Measurements from ENCODE around the gene OCIAD2.

The OCIAD2 gene

DNA sequence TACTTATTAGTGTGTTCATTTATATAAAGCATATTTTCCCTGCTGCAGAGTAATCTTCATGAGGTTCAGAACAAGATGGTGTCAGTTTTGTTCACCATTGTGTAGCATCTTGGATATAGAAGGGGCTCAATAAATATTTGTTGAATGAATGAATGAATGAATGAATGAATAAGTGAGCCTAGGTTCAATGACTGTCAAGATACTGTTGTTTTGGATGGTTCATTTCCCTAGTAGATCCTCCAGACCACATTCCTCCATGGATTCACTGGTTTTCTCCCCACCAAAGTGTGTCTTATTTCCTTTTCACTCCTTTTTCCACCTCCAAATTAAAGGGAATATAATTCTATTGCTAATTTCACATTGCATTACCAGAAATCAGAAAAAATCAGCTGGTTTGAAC is 2.1 kb upstream of the OCIAD2 start:
- no peak overlapping the region for H3K4me3 ChIP-seq (ENCODE audit: low read length in 2 of 2)
- no peaks in the 10 kb centered on the region for H3K36me3 ChIP-seq (ENCODE audit: control insufficient read depth in 2 of 2, insufficient read depth in 2 of 2, low read length in 2 of 2)
- H3K27me3 ChIP-seq (ENCODE audit: control insufficient read depth in 1 of 2, insufficient read depth in 2 of 2, low read length in 2 of 2) = peaks cover 0 to 2% of the 10 kb centered on the region in 2 donors
- H3K9ac ChIP-seq (ENCODE audit: low read length in 2 of 2) = no peak overlapping the region
- H3K4me1 ChIP-seq (ENCODE audit: control insufficient read depth, insufficient read depth, low read length) = peaks cover 18% of the 10 kb centered on the region
- H3K27ac ChIP-seq (ENCODE audit: low read length) = no peak overlapping the region
- no peaks in the 10 kb centered on the region for H3K9me3 ChIP-seq (ENCODE audit: control insufficient read depth in 2 of 2, low read length in 2 of 2)

DNA sequence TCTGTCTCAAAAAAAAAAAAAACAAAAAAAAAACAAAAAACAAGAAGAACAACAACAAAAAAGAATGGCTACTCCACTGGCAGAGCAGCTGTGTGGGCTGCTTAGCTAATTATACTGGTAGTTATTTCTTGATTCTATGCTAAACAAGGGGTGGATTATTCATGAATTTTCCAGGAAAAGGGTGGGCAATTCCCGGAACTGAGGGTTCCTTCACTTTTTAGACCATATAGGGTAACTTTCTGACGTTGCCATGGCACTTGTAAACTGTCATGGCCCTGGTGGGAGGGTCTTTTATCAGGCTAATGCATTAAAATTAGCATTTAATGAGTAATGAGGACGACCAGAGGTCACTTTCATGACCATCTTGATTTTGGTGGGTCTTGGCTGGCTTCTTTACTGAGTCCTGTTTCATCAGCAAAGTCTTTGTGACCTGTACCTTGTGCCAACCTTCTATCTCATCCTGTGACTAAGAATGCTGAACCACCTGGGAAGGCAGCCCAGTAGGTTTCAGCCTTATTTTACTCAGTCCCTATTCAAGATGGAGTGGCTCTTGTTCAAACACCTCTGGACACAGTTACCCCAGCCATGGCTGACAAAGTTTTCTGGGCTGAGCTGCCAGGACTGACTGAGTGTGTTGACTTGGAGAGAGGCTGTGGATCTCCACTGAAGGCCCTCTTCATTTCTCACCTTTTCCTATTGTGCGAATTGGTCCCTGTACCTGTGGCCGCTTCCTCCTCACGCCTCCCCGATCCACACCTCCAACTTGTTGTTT is 1.3 kb upstream of the OCIAD2 start:
- Histone ChIP-seq H3K27ac (ENCODE audit: low read length) (no peak overlapping the region), H3K4me1 (ENCODE audit: control insufficient read depth, insufficient read depth, low read length) (peaks cover 12% of the 10 kb centered on the region), H3K4me3 (ENCODE audit: low read length in 2 of 2) (no peak overlapping the region), H3K27me3 (ENCODE audit: control insufficient read depth in 1 of 2, insufficient read depth in 2 of 2, low read length in 2 of 2) (peaks cover 0 to 2% of the 10 kb centered on the region in 2 donors), H3K9ac (ENCODE audit: low read length in 2 of 2) (no peak overlapping the region), H3K36me3 (ENCODE audit: control insufficient read depth in 2 of 2, insufficient read depth in 2 of 2, low read length in 2 of 2) (no peaks in the 10 kb centered on the region), H3K9me3 (ENCODE audit: control insufficient read depth in 2 of 2, low read length in 2 of 2) (no peaks in the 10 kb centered on the region)

DNA sequence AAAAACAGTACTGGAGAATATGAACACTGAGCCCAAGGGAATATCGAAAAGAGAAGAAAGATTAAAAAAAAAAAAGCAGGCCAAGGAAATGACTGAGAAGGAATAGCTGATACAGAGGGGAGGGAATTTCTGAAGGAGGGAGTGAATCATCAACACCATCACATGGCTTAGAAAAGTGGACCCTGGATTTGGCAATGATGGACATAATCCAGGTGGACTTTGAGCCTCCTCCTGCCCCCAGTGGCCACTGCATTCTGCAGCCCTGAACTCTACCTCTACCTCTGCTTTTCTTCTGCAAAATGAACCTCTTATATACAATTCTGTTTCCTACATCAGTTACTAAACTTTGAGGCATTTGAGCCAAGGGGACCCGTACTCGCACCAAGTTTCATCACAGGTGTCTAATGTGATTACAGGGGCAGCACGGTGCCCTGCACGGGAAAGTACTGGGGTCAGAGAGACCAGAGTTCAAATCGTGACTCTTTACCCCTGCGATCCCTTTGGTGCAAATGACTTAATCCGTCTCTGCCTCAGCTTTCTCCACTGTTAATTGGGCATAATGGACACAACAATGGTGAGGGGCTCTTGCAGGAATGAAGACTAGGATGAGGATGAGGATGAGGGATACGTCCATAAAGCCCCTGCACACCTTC is 1.1 kb downstream of the OCIAD2 start:
- Histone ChIP-seq H3K36me3 (ENCODE audit: control insufficient read depth in 2 of 2, insufficient read depth in 2 of 2, low read length in 2 of 2) (peaks cover 0 to 5% of the 10 kb centered on the region in 2 donors), H3K4me1 (ENCODE audit: control insufficient read depth, insufficient read depth, low read length) (peaks cover 12% of the 10 kb centered on the region), H3K9me3 (ENCODE audit: control insufficient read depth in 2 of 2, low read length in 2 of 2) (no peaks in the 10 kb centered on the region), H3K27ac (ENCODE audit: low read length) (no peak overlapping the region), H3K4me3 (ENCODE audit: low read length in 2 of 2) (peak overlapping the region; percentile 45 to 77), H3K9ac (ENCODE audit: low read length in 2 of 2) (no peak overlapping the region), H3K27me3 (ENCODE audit: control insufficient read depth in 1 of 2, insufficient read depth in 2 of 2, low read length in 2 of 2) (peaks cover 0 to 2% of the 10 kb centered on the region in 2 donors)

DNA sequence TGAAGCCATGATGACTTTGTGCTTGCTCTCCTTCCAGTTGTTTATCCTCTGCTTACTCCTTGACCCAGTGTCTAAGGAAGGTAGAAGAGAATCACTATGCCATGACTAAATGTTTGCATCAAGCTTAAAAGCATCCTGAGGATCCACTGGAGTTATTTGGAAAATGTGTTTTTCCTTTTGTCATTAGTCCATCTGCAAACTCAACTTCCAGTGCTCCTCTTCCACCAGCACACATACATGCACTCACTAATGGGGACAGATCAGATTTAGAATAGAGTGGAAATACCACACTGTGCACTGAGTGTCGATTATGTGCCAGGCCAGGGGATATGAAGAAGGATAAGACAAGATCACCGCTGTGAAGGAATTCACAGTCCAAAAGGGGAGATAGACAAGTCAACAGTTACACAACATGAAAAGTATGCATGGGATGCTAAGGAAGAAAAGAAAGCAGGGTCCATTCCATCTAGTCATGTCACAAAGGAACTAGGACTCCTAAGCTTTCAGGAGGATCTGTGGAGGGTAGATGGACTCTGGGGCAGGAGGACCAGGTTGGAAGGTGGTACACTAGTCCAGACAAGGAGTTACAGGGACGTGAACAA is 1.9 kb downstream of the OCIAD2 start:
- no peak overlapping the region for H3K9ac ChIP-seq (ENCODE audit: low read length in 2 of 2)
- no peak overlapping the region for H3K27ac ChIP-seq (ENCODE audit: low read length)
- H3K4me1 ChIP-seq (ENCODE audit: control insufficient read depth, insufficient read depth, low read length) = peaks cover 12% of the 10 kb centered on the region
- H3K27me3 ChIP-seq (ENCODE audit: control insufficient read depth in 1 of 2, insufficient read depth in 2 of 2, low read length in 2 of 2) = peaks cover 0 to 2% of the 10 kb centered on the region in 2 donors
- H3K4me3 ChIP-seq (ENCODE audit: low read length in 2 of 2) = no peak overlapping the region
- H3K9me3 ChIP-seq (ENCODE audit: control insufficient read depth in 2 of 2, low read length in 2 of 2) = no peaks in the 10 kb centered on the region
- H3K36me3 ChIP-seq (ENCODE audit: control insufficient read depth in 2 of 2, insufficient read depth in 2 of 2, low read length in 2 of 2) = peaks cover 0 to 6% of the 10 kb centered on the region in 2 donors

DNA sequence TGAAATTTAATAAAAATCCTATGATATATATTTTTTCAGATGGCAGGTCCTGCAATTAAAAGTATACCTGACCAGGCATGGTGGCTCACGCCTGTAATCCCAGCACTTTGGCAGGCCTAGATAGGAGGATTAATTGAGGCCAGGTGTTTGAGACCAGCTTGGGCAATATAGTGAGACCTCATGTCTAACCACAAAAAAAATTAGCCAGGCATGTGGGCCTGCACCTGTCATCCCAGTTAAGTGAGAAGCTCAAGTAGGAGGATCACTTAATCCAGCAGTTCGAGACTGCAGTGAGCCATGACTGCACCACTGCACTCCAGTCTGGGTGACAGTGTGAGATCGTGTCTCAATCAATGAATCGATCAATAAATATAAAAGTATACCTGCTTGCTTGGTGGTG is 2.5 kb downstream of the OCIAD2 start:
- Histone ChIP-seq H3K27ac (ENCODE audit: low read length) (no peak overlapping the region), H3K9ac (ENCODE audit: low read length in 2 of 2) (no peak overlapping the region), H3K36me3 (ENCODE audit: control insufficient read depth in 2 of 2, insufficient read depth in 2 of 2, low read length in 2 of 2) (peaks cover 0 to 9% of the 10 kb centered on the region in 2 donors), H3K4me3 (ENCODE audit: low read length in 2 of 2) (no peak overlapping the region), H3K27me3 (ENCODE audit: control insufficient read depth in 1 of 2, insufficient read depth in 2 of 2, low read length in 2 of 2) (peaks cover 0 to 2% of the 10 kb centered on the region in 2 donors), H3K9me3 (ENCODE audit: control insufficient read depth in 2 of 2, low read length in 2 of 2) (no peaks in the 10 kb centered on the region), H3K4me1 (ENCODE audit: control insufficient read depth, insufficient read depth, low read length) (peaks cover 12% of the 10 kb centered on the region)

DNA sequence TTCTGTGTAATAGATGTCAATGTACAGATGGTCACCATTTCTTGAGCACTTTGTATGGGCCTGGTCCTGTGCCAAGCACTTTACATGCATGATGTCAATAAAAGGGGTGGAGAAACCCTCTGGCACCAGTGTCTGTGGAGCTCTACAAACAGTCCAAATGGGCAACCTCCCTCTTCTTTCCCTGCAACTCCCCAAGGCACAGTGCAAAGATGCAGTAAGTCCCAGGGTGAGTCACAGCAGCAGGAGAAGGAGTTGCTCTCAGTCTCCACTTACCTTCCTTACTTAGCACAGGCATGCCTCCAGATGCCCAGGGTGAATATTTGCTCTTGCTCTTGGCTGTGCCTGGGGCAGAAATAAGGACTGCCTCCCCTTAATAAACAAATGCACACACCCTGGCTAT is 4.3 kb downstream of the OCIAD2 start:
- no peak overlapping the region for H3K27ac ChIP-seq (ENCODE audit: low read length)
- peaks cover 0 to 9% of the 10 kb centered on the region in 2 donors for H3K36me3 ChIP-seq (ENCODE audit: control insufficient read depth in 2 of 2, insufficient read depth in 2 of 2, low read length in 2 of 2)
- H3K4me3 ChIP-seq (ENCODE audit: low read length in 2 of 2) = no peak overlapping the region

DNA sequence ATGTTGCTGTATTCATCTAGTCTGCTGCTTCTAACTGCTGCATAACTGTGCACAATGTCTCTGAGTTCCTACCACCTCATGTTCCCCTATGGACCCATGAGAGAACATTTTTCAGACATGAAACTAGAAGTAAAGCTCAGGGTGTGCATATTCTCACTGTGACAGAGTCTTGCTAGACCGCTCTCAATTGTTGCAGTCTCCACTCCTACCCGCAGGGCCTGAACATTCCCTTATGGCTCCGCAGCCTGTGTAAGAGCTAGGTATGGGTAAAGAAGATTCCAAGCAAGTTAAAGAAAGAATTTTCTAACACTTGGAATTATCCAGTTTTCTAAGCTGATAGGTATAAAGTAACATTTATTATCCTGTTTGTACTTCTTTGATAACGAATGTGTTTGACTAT is 5.4 kb downstream of the OCIAD2 start:
- Histone ChIP-seq H3K9me3 (ENCODE audit: control insufficient read depth in 2 of 2, low read length in 2 of 2) (no peaks in the 10 kb centered on the region), H3K4me3 (ENCODE audit: low read length in 2 of 2) (no peak overlapping the region), H3K4me1 (ENCODE audit: control insufficient read depth, insufficient read depth, low read length) (peaks cover 7% of the 10 kb centered on the region), H3K27me3 (ENCODE audit: control insufficient read depth in 1 of 2, insufficient read depth in 2 of 2, low read length in 2 of 2) (peaks cover 0 to 2% of the 10 kb centered on the region in 2 donors), H3K36me3 (ENCODE audit: control insufficient read depth in 2 of 2, insufficient read depth in 2 of 2, low read length in 2 of 2) (peaks cover 4 to 12% of the 10 kb centered on the region in 2 donors), H3K9ac (ENCODE audit: low read length in 2 of 2) (no peak overlapping the region), H3K27ac (ENCODE audit: low read length) (no peak overlapping the region)

More for the DNA sequence above, 4.3 kb downstream of the OCIAD2 start:
- Histone ChIP-seq H3K27me3 (ENCODE audit: control insufficient read depth in 1 of 2, insufficient read depth in 2 of 2, low read length in 2 of 2) (peaks cover 0 to 2% of the 10 kb centered on the region in 2 donors), H3K9ac (ENCODE audit: low read length in 2 of 2) (no peak overlapping the region), H3K4me1 (ENCODE audit: control insufficient read depth, insufficient read depth, low read length) (peaks cover 12% of the 10 kb centered on the region), H3K9me3 (ENCODE audit: control insufficient read depth in 2 of 2, low read length in 2 of 2) (no peaks in the 10 kb centered on the region)

DNA sequence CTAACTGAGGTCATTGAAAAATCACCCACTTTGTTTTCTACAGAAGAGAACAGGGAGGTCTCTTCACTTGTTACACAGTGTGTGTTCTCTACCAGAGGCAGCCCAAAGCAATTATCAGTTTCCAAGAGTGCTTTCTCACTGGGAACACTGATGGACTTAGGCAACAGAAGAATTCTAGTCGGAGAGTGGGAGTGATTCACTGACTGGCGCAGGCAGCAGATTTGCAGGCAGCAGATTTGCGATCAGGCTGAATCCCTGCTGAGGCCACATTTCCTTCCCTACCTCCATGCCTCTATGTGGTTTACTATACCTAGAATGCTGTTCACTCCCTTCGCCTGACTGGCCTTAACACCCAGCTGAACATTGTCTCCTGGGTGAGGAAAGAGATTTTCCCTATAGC is 6.6 kb downstream of the OCIAD2 start:
- no peaks in the 10 kb centered on the region for H3K27me3 ChIP-seq (ENCODE audit: control insufficient read depth in 1 of 2, insufficient read depth in 2 of 2, low read length in 2 of 2)
- peaks cover 4 to 15% of the 10 kb centered on the region in 2 donors for H3K36me3 ChIP-seq (ENCODE audit: control insufficient read depth in 2 of 2, insufficient read depth in 2 of 2, low read length in 2 of 2)
- no peak overlapping the region for H3K4me3 ChIP-seq (ENCODE audit: low read length in 2 of 2)
- H3K27ac ChIP-seq (ENCODE audit: low read length) = no peak overlapping the region
- no peaks in the 10 kb centered on the region for H3K9me3 ChIP-seq (ENCODE audit: control insufficient read depth in 2 of 2, low read length in 2 of 2)
- H3K4me1 ChIP-seq (ENCODE audit: control insufficient read depth, insufficient read depth, low read length) = no peaks in the 10 kb centered on the region
- no peak overlapping the region for H3K9ac ChIP-seq (ENCODE audit: low read length in 2 of 2)

DNA sequence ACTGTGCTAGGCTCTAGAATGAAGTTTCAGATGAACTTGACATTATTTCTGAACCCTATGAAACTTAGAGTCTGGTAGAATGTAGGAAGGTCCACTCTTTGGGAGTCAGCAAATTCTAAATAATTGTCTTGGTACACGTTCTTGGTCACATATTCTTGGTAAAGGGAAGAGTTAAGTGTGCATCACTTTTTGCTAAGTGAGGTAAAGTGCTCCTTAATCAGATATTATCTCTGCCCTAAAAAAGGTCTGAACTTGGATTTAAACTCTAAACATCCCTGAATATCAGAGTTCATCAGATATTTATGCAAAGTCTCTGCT is 7.2 kb downstream of the OCIAD2 start:
- no peak overlapping the region for H3K9ac ChIP-seq (ENCODE audit: low read length in 2 of 2)
- H3K27ac ChIP-seq (ENCODE audit: low read length) = no peak overlapping the region
- H3K4me1 ChIP-seq (ENCODE audit: control insufficient read depth, insufficient read depth, low read length) = no peaks in the 10 kb centered on the region

DNA sequence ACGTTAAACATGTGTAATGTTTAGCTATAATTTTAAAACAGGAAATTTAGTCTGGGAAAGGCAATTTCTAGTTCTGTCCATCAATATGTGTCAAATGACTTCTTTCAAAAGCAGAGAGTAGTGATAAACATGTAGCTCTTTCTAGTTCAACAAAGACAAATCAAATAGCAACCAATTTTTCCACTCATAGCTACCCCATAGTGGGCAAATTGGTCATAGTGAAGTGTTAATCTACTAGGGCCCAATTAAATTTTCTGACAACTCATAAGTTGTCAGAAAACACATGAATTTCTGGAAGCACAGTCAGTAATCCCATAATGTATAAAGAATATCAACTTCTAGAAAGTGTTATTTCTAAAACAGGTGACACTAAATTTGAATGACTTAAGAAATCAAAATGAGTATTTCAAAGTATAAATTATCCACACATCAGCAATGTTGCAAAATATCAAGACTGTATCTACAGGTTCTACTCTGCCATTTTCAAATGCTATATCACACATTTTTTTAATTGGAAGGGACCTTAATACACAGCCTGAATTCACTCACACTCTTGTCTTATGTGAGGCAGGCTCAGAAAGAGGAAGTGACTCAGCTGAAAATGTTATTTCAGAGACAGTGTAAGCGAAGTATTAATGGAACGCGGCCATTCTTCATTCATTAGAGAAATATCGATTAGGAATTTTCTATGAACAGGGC is 7.7 kb downstream of the OCIAD2 start:
- Histone ChIP-seq H3K4me1 (ENCODE audit: control insufficient read depth, insufficient read depth, low read length) (no peaks in the 10 kb centered on the region), H3K27ac (ENCODE audit: low read length) (no peak overlapping the region), H3K36me3 (ENCODE audit: control insufficient read depth in 2 of 2, insufficient read depth in 2 of 2, low read length in 2 of 2) (peaks cover 4 to 15% of the 10 kb centered on the region in 2 donors)

More for the DNA sequence above, 7.2 kb downstream of the OCIAD2 start:
- no peaks in the 10 kb centered on the region for H3K9me3 ChIP-seq (ENCODE audit: control insufficient read depth in 2 of 2, low read length in 2 of 2)
- H3K27me3 ChIP-seq (ENCODE audit: control insufficient read depth in 1 of 2, insufficient read depth in 2 of 2, low read length in 2 of 2) = no peaks in the 10 kb centered on the region
- H3K36me3 ChIP-seq (ENCODE audit: control insufficient read depth in 2 of 2, insufficient read depth in 2 of 2, low read length in 2 of 2) = peaks cover 4 to 15% of the 10 kb centered on the region in 2 donors
- no peak overlapping the region for H3K4me3 ChIP-seq (ENCODE audit: low read length in 2 of 2)

More for the DNA sequence above, 7.7 kb downstream of the OCIAD2 start:
- no peaks in the 10 kb centered on the region for H3K9me3 ChIP-seq (ENCODE audit: control insufficient read depth in 2 of 2, low read length in 2 of 2)
- no peaks in the 10 kb centered on the region for H3K27me3 ChIP-seq (ENCODE audit: control insufficient read depth in 1 of 2, insufficient read depth in 2 of 2, low read length in 2 of 2)
- no peak overlapping the region for H3K4me3 ChIP-seq (ENCODE audit: low read length in 2 of 2)
- no peak overlapping the region for H3K9ac ChIP-seq (ENCODE audit: low read length in 2 of 2)

All from stomach smooth muscle (tissue), 2 donors.